HG03378 (cell line): ENCODE results near the gene BMPR1A.

Source experiments
- ATAC-seq: cut with Tn5 transposase; IDR thresholded peaks from one replicate; pipeline ENCODE4 v1.9.1; 2021; ENCODE audit warnings: mild to moderate bottlenecking, moderate library complexity; ENCODE audit not compliant: unreplicated experiment

The BMPR1A gene

GRCh38 chr10:86981716-86982115 is 225.3 kb downstream of the BMPR1A start:
- no peak for ATAC-seq
